PFSK-1 (cell line): Measurements from ENCODE around the gene GCAT.

Experiments
- FOXP2 ChIP-seq: optimal IDR thresholded peaks from 2 replicates; pipeline ENCODE3; 2011; ENCODE audit warnings: borderline replicate concordance, control low read depth, inconsistent platforms; ENCODE audit not compliant: insufficient read depth; ENCODE audit errors: extremely low read length, extremely low read depth
- POLR2AphosphoS5 ChIP-seq: IDR thresholded peaks from 2 replicates; pipeline ENCODE4 v1.6.1; 2012; ENCODE audit warnings: low read depth, mild to moderate bottlenecking, control low read depth, low read length, moderate library complexity
- REST ChIP-seq, 2 experiments: IDR thresholded peaks; 2 replicates each; pipeline versions ENCODE4 v1.6.1 to v1.8.0; 2011 to 2012; ENCODE audit warnings: low read depth in 2 of 2, low read length in 2 of 2, control low read depth in 1 of 2, inconsistent platforms in 1 of 2, mild to moderate bottlenecking in 1 of 2, moderate library complexity in 1 of 2; ENCODE audit not compliant: insufficient read depth in 1 of 2
- SIN3A ChIP-seq: IDR thresholded peaks from 2 replicates; pipeline ENCODE4 v1.6.1; 2012; ENCODE audit warnings: mild to moderate bottlenecking, low read length, moderate library complexity, borderline replicate concordance; ENCODE audit not compliant: insufficient read depth
- TAF1 ChIP-seq: IDR thresholded peaks from 2 replicates; pipeline ENCODE4 v1.6.1; 2012; ENCODE audit warnings: low read length, control low read depth, borderline replicate concordance; ENCODE audit not compliant: insufficient read depth

The GCAT gene

GRCh38 chr22:37803639-37804351 lies 3.9 kb upstream of the GCAT start:
- TF ChIP-seq REST (IDR thresholded peaks at IDR 0.05; ENCODE audit: insufficient read depth in 1 of 2, low read depth in 2 of 2, low read length in 2 of 2) (no peak), POLR2AphosphoS5 (no peak), SIN3A (no peak), FOXP2 (no peak), TAF1 (no peak)

- TF ChIP-seq TAF1 (no peak), FOXP2 (no peak), POLR2AphosphoS5 (no peak), SIN3A (no peak), REST (IDR thresholded peaks at IDR 0.05; ENCODE audit: insufficient read depth in 1 of 2, low read depth in 2 of 2, low read length in 2 of 2) (no peak)
Observed at GRCh38 chr22:37804352-37804880, 3.3 kb upstream of the GCAT start.

GRCh38 chr22:37804881-37805809 lies 2.6 kb upstream of the GCAT start:
- TF ChIP-seq REST (IDR thresholded peaks at IDR 0.05; ENCODE audit: insufficient read depth in 1 of 2, low read depth in 2 of 2, low read length in 2 of 2) (no peak), FOXP2 (peak; percentile 88), POLR2AphosphoS5 (peak; percentile 92), TAF1 (peak; percentile 76; the same call in 1 of the 2 replicates), SIN3A (no peak)

GRCh38 chr22:37805810-37806277 lies 1.9 kb upstream of the GCAT start:
- no peak for TF ChIP-seq FOXP2
- no peak for TF ChIP-seq SIN3A
- TF ChIP-seq POLR2AphosphoS5 = no peak; the same call in 1 of the 2 replicates
- TF ChIP-seq TAF1 = no peak
- TF ChIP-seq REST (IDR thresholded peaks at IDR 0.05; ENCODE audit: insufficient read depth in 1 of 2, low read depth in 2 of 2, low read length in 2 of 2) = no peak
